ENCODE results near the gene EEPD1.
A peak's percentile ranks its signal among the peaks of the same experiment; 100 is the strongest.

The EEPD1 gene

GRCh38 chr7:36210291-36210922, 57.4 kb downstream of the EEPD1 start:
- ChIA-PET POLR2A (no interaction called here), CTCF (no interaction called here)
- DNase-seq (ENCODE audit: extremely low spot score) = no peak
- TF ChIP-seq TARDBP (IDR thresholded peaks at IDR 0.05) = no peak
- TF ChIP-seq CTBP1 (IDR thresholded peaks at IDR 0.05; ENCODE audit: borderline replicate concordance) = no peak
- no peak for TF ChIP-seq SP1 (IDR thresholded peaks at IDR 0.05)
- no peak for TF ChIP-seq ARNT (IDR thresholded peaks at IDR 0.05)
- TF ChIP-seq FOXM1 (IDR thresholded peaks at IDR 0.05; ENCODE audit: borderline replicate concordance) = no peak
- TF ChIP-seq ELF4 (IDR thresholded peaks at IDR 0.05) = no peak
- TF ChIP-seq HDGF (IDR thresholded peaks at IDR 0.05; ENCODE audit: borderline replicate concordance) = no peak

- ChIA-PET POLR2A (no interaction called here), CTCF (interaction anchor here (0.7 kb wide), 1 partner anchor 290 kb away, joined by 3 read pairs; no protein-coding TSS in a partner anchor)
- peak; percentile 42 for DNase-seq (ENCODE audit: extremely low spot score)
- TF ChIP-seq HDGF (IDR thresholded peaks at IDR 0.05; ENCODE audit: borderline replicate concordance) (0 out of 2 replicates have a peak, but pooled peaks have one; percentile 41), NFRKB (IDR thresholded peaks at IDR 0.05) (no peak), ZNF384 (IDR thresholded peaks at IDR 0.05) (no peak), BHLHE40 (IDR thresholded peaks at IDR 0.05; ENCODE audit: borderline replicate concordance) (no peak), FOXM1 (IDR thresholded peaks at IDR 0.05; ENCODE audit: borderline replicate concordance) (no peak), CTBP1 (IDR thresholded peaks at IDR 0.05; ENCODE audit: borderline replicate concordance) (no peak)
These were observed 61.8 kb downstream of the EEPD1 start for GRCh38 chr7:36214608-36215456.

GRCh38 chr7:36215457-36215765, 62.4 kb downstream of the EEPD1 start:
- TF ChIP-seq NFRKB (IDR thresholded peaks at IDR 0.05) = no peak
- no peak for DNase-seq (ENCODE audit: extremely low spot score)
- POLR2A ChIA-PET = interaction anchor here (0.5 kb wide), 1 partner anchor 52 kb away, joined by 3 read pairs; no protein-coding TSS in a partner anchor
- CTCF ChIA-PET = no interaction called here

GRCh38 chr7:36216063-36216684, 63.1 kb downstream of the EEPD1 start:
- POLR2A ChIA-PET = interaction anchor here (0.5 kb wide), 1 partner anchor 53 kb away, joined by 3 read pairs; no protein-coding TSS in a partner anchor
- no peak for DNase-seq (ENCODE audit: extremely low spot score)
- CTCF ChIA-PET = no interaction called here
- TF ChIP-seq TARDBP (IDR thresholded peaks at IDR 0.05) (no peak), FOXM1 (IDR thresholded peaks at IDR 0.05; ENCODE audit: borderline replicate concordance) (no peak), NFRKB (IDR thresholded peaks at IDR 0.05) (no peak), CTBP1 (IDR thresholded peaks at IDR 0.05; ENCODE audit: borderline replicate concordance) (no peak), BHLHE40 (IDR thresholded peaks at IDR 0.05; ENCODE audit: borderline replicate concordance) (no peak), ZNF384 (IDR thresholded peaks at IDR 0.05) (no peak), PKNOX1 (IDR thresholded peaks at IDR 0.05) (no peak), ARNT (IDR thresholded peaks at IDR 0.05) (no peak), SP1 (IDR thresholded peaks at IDR 0.05) (no peak), FOXK2 (IDR thresholded peaks at IDR 0.05) (no peak), FOXA1 (IDR thresholded peaks at IDR 0.05) (no peak), SUZ12 (IDR thresholded peaks at IDR 0.05) (no peak), HDGF (IDR thresholded peaks at IDR 0.05; ENCODE audit: borderline replicate concordance) (no peak), ELF4 (IDR thresholded peaks at IDR 0.05) (no peak), LEF1 (IDR thresholded peaks at IDR 0.05; ENCODE audit: borderline replicate concordance) (no peak), L3MBTL2 (conservative IDR thresholded peaks at IDR 0.05) (no peak)

GRCh38 chr7:36217211-36217960, 64.3 kb downstream of the EEPD1 start:
- POLR2A ChIA-PET = no interaction called here
- CTCF ChIA-PET = no interaction called here
- TF ChIP-seq ARNT (IDR thresholded peaks at IDR 0.05) = no peak
- TF ChIP-seq LEF1 (IDR thresholded peaks at IDR 0.05; ENCODE audit: borderline replicate concordance) = no peak
- TF ChIP-seq SUZ12 (IDR thresholded peaks at IDR 0.05) = no peak
- TF ChIP-seq ELF4 (IDR thresholded peaks at IDR 0.05) = no peak
- TF ChIP-seq PKNOX1 (IDR thresholded peaks at IDR 0.05) = no peak
- no peak for TF ChIP-seq FOXM1 (IDR thresholded peaks at IDR 0.05; ENCODE audit: borderline replicate concordance)
- TF ChIP-seq ZNF384 (IDR thresholded peaks at IDR 0.05) = no peak
- no peak for DNase-seq (ENCODE audit: extremely low spot score)

GRCh38 chr7:36217961-36218284, 64.9 kb downstream of the EEPD1 start:
- ChIA-PET CTCF (no interaction called here), POLR2A (no interaction called here)
- TF ChIP-seq SP1 (IDR thresholded peaks at IDR 0.05) = no peak
- TF ChIP-seq L3MBTL2 (conservative IDR thresholded peaks at IDR 0.05) = no peak
- TF ChIP-seq PKNOX1 (IDR thresholded peaks at IDR 0.05) = no peak
- no peak for TF ChIP-seq ZNF384 (IDR thresholded peaks at IDR 0.05)
- TF ChIP-seq FOXM1 (IDR thresholded peaks at IDR 0.05; ENCODE audit: borderline replicate concordance) = no peak
- no peak for TF ChIP-seq LEF1 (IDR thresholded peaks at IDR 0.05; ENCODE audit: borderline replicate concordance)
- no peak for TF ChIP-seq FOXK2 (IDR thresholded peaks at IDR 0.05)
- no peak for TF ChIP-seq SUZ12 (IDR thresholded peaks at IDR 0.05)
- TF ChIP-seq ELF4 (IDR thresholded peaks at IDR 0.05) = no peak
- no peak for TF ChIP-seq TARDBP (IDR thresholded peaks at IDR 0.05)
- TF ChIP-seq BHLHE40 (IDR thresholded peaks at IDR 0.05; ENCODE audit: borderline replicate concordance) = no peak
- DNase-seq (ENCODE audit: extremely low spot score) = no peak

Data from HEK293T (cell line).